ENCODE results near the gene ADD2.

DNA sequence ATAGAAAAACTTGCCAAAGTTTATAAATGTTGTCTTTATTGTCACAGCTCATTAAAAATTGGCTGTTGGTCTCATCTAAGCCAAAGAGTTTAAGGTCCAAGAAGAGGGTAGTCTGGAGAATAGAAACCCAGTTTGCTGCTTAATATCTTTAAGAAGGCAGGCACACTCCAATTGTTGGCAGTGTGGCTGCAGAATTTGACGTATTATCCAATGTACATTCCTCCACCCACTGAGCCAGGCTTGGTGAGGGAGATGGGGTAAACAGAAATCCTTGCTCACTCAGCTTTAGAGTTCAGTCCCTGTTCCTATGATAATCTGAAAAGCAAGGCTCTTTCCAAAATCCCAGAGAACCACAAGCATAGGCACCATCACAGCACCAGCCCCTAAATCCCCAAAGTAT lies 10.7 kb upstream of the ADD2 start:
- no peak for TF ChIP-seq POLR2A (IDR thresholded peaks at IDR 0.05)
- TF ChIP-seq, protein P1, sequence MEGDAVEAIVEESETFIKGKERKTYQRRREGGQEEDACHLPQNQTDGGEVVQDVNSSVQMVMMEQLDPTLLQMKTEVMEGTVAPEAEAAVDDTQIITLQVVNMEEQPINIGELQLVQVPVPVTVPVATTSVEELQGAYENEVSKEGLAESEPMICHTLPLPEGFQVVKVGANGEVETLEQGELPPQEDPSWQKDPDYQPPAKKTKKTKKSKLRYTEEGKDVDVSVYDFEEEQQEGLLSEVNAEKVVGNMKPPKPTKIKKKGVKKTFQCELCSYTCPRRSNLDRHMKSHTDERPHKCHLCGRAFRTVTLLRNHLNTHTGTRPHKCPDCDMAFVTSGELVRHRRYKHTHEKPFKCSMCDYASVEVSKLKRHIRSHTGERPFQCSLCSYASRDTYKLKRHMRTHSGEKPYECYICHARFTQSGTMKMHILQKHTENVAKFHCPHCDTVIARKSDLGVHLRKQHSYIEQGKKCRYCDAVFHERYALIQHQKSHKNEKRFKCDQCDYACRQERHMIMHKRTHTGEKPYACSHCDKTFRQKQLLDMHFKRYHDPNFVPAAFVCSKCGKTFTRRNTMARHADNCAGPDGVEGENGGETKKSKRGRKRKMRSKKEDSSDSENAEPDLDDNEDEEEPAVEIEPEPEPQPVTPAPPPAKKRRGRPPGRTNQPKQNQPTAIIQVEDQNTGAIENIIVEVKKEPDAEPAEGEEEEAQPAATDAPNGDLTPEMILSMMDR (IDR thresholded peaks at IDR 0.05) = no peak
